Activated CD4-positive, alpha-beta T cell treated with anti-CD3 and anti-CD28 coated beads, Interleukin-2, Interleukin-4, amounts not matched to agents 100 ng/mL and 50 ng/mL, durations not matched to agents 16 hours and 8 hours (primary cell): ENCODE data around the gene TNFRSF9.
"Not testable (repeated sequence)": the region's sequence is repeated elsewhere in the genome, so short reads cannot be mapped to it uniquely, and the experiment has no call there.

Experiments
- DNase-seq: peaks from one replicate; pipeline ENCODE4 v3.0.0-alpha.2; 2020; ENCODE audit warnings: low spot score

TNFRSF9 gene

GRCh38 chr1:7940745-7941436 lies at the start of gene TNFRSF9:
Gene TNFRSF9, minus strand, starts transcription at chr1:7940839. Its CDS starts 845 bp downstream, at chr1:7939994.
- DNase-seq = peak; percentile 75

GRCh38 chr1:7989762-7990428 lies 49.3 kb upstream of the TNFRSF9 start:
- DNase-seq = no peak

GRCh38 chr1:7988576-7988975 lies 47.9 kb upstream of the TNFRSF9 start:
- DNase-seq = no peak

- no peak for DNase-seq
Measured at GRCh38 chr1:7987528-7987927, 46.9 kb upstream of the TNFRSF9 start.

- DNase-seq = no peak
Measured at GRCh38 chr1:7985851-7986612, 45.4 kb upstream of the TNFRSF9 start.

GRCh38 chr1:7984811-7985210 lies 44.2 kb upstream of the TNFRSF9 start:
- DNase-seq = no peak

- no peak for DNase-seq
Measured at GRCh38 chr1:7983086-7983778, 42.6 kb upstream of the TNFRSF9 start.

GRCh38 chr1:7980984-7981383 lies 40.3 kb upstream of the TNFRSF9 start:
- no peak for DNase-seq

- DNase-seq = peak; percentile 46
Measured at GRCh38 chr1:7975212-7975865, 34.7 kb upstream of the TNFRSF9 start.

GRCh38 chr1:7973086-7973485 lies 32.4 kb upstream of the TNFRSF9 start:
- DNase-seq = no peak

GRCh38 chr1:7972285-7972684 lies 31.6 kb upstream of the TNFRSF9 start:
- no peak for DNase-seq

- no peak for DNase-seq
Measured at GRCh38 chr1:7971024-7971423, 30.4 kb upstream of the TNFRSF9 start.

GRCh38 chr1:7970246-7970645 lies 29.6 kb upstream of the TNFRSF9 start:
- DNase-seq = no peak

- no peak for DNase-seq
Measured at GRCh38 chr1:7967651-7968050, 27.0 kb upstream of the TNFRSF9 start.

- no peak for DNase-seq
Measured at GRCh38 chr1:7967196-7967595, 26.6 kb upstream of the TNFRSF9 start.

- DNase-seq = no peak
Measured at GRCh38 chr1:7964476-7964875, 23.8 kb upstream of the TNFRSF9 start.

- not testable (repeated sequence) for DNase-seq
Measured at GRCh38 chr1:7963841-7964240, 23.2 kb upstream of the TNFRSF9 start.

- DNase-seq = not testable (repeated sequence)
Measured at GRCh38 chr1:7963378-7963730, 22.7 kb upstream of the TNFRSF9 start.

- no peak for DNase-seq
Measured at GRCh38 chr1:7962636-7963377, 22.2 kb upstream of the TNFRSF9 start.

GRCh38 chr1:7962014-7962335 lies 21.3 kb upstream of the TNFRSF9 start:
- DNase-seq = peak; percentile 50
